Peyer's patch (tissue), 4 donors: ENCODE measurements around the gene HAGHL.

Experiments
- POLR2A ChIP-seq, 2 donors: fragments of 450-650 bp; IDR thresholded peaks; one replicate each; pipeline ENCODE4 v1.5.1; 2017; ENCODE audit warnings: antibody characterized with exemption in 2 of 2, mild to moderate bottlenecking in 2 of 2, moderate library complexity in 2 of 2
- TF ChIP-seq, protein P1 (sequence below), 6 experiments: fragments of 450-650 bp in 4 of 6; fragments of 200-600 bp in 2 of 6; sonication (generic) in 1 of 6; IDR thresholded peaks; one replicate each; pipeline ENCODE4 v1.5.1; 2017 to 2019; ENCODE audit warnings: antibody characterized with exemption in 6 of 6, mild to moderate bottlenecking in 3 of 6, moderate library complexity in 1 of 6

DNA sequence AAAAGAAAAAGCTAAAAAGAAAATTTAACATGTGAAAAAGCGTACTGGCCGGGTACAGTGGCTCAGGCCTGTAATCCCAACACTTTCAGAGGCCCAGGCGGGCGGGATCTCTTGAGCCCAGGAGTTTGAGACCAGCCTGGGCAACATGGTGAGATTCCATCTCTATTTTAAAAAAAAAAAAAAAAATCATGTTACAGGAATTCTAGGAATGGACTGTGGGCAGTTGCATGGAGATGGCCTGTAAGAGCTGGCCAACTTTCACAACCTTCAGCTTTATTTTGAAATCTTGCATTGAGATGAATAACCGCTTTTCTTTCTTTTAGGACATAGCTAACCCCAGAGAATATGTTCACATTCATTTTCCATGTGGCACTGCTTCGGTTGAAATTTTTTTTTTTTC is 22.1 kb downstream of the HAGHL start:
- TF ChIP-seq, protein P1, sequence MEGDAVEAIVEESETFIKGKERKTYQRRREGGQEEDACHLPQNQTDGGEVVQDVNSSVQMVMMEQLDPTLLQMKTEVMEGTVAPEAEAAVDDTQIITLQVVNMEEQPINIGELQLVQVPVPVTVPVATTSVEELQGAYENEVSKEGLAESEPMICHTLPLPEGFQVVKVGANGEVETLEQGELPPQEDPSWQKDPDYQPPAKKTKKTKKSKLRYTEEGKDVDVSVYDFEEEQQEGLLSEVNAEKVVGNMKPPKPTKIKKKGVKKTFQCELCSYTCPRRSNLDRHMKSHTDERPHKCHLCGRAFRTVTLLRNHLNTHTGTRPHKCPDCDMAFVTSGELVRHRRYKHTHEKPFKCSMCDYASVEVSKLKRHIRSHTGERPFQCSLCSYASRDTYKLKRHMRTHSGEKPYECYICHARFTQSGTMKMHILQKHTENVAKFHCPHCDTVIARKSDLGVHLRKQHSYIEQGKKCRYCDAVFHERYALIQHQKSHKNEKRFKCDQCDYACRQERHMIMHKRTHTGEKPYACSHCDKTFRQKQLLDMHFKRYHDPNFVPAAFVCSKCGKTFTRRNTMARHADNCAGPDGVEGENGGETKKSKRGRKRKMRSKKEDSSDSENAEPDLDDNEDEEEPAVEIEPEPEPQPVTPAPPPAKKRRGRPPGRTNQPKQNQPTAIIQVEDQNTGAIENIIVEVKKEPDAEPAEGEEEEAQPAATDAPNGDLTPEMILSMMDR (IDR thresholded peaks at IDR 0.05): no peak
- no peak for TF ChIP-seq POLR2A (IDR thresholded peaks at IDR 0.05)
